ENCODE results near the gene GCGR.

GCGR gene

GRCh38 chr17:81804559-81805399 is 829 bp downstream of the GCGR start:
- no peak overlapping the region for H3K27ac ChIP-seq
- TF ChIP-seq ZFX (IDR thresholded peaks at IDR 0.05), result no peak
- TF ChIP-seq, protein P1, sequence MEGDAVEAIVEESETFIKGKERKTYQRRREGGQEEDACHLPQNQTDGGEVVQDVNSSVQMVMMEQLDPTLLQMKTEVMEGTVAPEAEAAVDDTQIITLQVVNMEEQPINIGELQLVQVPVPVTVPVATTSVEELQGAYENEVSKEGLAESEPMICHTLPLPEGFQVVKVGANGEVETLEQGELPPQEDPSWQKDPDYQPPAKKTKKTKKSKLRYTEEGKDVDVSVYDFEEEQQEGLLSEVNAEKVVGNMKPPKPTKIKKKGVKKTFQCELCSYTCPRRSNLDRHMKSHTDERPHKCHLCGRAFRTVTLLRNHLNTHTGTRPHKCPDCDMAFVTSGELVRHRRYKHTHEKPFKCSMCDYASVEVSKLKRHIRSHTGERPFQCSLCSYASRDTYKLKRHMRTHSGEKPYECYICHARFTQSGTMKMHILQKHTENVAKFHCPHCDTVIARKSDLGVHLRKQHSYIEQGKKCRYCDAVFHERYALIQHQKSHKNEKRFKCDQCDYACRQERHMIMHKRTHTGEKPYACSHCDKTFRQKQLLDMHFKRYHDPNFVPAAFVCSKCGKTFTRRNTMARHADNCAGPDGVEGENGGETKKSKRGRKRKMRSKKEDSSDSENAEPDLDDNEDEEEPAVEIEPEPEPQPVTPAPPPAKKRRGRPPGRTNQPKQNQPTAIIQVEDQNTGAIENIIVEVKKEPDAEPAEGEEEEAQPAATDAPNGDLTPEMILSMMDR (conservative IDR thresholded peaks at IDR 0.05), result no peak

DNA sequence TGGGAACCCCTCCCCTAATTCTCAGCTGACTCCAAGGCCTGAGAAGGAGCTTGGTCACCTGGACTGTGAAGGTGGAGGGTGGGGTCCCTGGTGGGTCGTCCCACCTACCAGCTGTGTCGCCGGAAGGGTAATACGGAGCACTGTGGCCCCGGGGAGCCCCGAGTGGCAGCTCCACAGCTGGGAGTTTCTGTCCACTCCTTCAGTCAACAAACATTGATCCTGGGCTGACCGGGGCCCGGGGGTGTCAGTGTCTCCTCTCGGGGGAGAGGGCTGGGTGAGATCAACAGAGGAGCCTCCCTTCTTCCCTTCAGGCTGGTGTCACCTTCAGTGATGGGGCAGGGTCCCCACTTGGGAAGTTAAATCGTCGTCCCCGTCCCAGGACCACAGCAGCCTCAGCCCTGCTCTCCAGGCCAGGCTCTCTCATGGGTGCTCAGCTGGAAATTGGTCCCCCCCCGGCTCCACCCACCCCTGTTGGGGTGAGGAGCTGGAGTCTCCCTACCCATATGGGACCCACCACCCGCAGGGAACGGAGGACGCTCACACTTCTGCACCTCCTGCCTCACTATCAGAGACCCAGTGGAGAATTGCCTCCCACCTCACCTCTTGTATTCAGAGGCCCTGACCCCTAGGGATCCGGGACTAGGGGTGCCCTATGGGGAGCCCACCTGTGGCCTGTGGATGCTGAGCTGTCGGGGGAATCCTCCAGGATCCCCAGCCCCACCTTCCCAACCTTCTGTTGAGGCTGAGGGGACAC is 1.9 kb downstream of the GCGR start:
- no peak for TF ChIP-seq ZFX (IDR thresholded peaks at IDR 0.05)
- TF ChIP-seq, protein P1 (conservative IDR thresholded peaks at IDR 0.05), result no peak
- no peak overlapping the region for H3K27ac ChIP-seq

DNA sequence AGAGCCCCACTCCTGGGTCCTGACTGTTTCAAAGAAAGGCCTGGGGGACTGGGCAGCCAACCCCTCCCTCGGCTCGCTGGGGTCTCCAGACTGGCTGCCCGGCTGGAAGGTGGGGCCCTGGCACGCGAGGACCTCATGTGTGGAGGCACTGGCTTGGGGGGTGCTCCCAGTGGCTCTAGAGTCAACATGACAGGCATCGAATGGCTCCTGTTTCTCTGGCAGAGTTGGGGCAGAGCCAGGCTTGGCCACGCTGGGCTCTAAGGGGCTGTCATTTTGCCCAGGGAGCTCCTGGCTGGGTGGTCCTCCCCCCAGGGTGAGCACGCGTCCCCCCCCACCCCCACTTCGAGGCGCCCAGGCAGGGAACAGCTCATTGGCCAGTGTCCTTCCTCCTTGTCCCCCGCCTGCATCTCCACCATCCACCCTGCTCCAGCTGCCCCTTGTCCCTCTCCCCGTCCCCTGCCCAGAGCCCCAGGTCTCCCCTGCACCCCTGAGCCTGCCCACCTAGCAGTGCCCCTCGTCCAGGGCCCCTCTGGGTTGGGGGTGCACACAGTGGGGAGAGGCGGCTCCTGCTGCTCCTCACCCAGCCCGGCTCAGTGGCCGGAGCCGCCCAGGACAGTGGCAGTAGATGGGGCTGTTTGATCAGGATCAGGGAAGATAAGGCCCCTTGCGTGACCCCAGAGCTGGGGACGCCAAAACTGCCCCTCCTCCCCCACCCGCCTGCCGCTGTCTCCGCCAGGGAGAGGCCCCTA is 2.7 kb downstream of the GCGR start:
- TF ChIP-seq ZFX (IDR thresholded peaks at IDR 0.05), result no peak
- TF ChIP-seq, protein P1 (conservative IDR thresholded peaks at IDR 0.05), result no peak

DNA sequence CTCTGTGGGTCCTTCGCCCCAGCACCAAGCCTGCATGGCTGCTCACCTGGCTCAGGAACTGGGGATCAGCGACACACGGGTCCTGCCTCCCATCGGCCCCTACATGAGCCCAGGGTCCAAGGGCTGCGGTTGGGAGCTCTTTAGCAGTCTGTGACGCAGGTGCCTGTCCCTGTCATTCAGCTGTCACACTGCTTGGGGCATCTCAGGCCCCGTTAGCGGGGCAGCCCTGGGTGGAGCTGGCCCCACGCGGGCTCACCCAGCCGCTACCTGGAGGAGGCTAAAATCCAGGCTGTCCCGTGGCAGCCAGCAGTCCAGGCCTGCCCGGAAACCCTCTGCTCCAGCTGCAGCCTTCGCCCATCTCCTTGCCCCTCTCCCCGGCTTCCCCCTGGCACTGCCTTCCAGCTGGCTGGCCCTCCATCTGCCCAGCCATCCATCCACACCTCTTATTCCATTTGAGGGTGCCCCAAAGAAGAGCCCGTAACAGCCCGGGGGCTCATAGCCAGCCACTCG is 3.3 kb downstream of the GCGR start:
- TF ChIP-seq, protein P1 (conservative IDR thresholded peaks at IDR 0.05), result no peak
- TF ChIP-seq ZFX (IDR thresholded peaks at IDR 0.05), result no peak
- H3K27ac ChIP-seq, result no peak overlapping the region

More for the DNA sequence above, 2.7 kb downstream of the GCGR start:
- H3K27ac ChIP-seq, result no peak overlapping the region

DNA sequence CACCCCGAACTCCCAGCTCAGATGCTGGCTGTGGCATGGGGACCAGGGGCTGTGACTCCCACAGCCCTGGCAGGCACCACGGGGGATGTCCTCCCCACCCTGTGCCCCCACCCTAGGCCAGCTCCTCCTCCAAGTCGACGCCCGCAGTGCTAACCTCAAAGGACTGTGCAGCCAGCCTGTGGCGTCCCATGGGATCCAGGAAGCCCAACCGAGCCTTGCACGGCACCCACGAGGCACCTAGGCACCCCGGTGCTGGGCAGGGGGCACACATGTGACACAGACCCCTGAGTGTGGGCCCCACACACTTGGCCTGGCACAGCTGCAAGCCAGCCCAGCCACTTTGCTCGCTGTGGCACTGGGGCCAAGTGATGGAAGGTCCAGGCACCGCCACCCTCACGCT is 3.9 kb downstream of the GCGR start:
- H3K27ac ChIP-seq, result no peak overlapping the region
- TF ChIP-seq, protein P1 (conservative IDR thresholded peaks at IDR 0.05), result no peak
- TF ChIP-seq ZFX (IDR thresholded peaks at IDR 0.05), result no peak

DNA sequence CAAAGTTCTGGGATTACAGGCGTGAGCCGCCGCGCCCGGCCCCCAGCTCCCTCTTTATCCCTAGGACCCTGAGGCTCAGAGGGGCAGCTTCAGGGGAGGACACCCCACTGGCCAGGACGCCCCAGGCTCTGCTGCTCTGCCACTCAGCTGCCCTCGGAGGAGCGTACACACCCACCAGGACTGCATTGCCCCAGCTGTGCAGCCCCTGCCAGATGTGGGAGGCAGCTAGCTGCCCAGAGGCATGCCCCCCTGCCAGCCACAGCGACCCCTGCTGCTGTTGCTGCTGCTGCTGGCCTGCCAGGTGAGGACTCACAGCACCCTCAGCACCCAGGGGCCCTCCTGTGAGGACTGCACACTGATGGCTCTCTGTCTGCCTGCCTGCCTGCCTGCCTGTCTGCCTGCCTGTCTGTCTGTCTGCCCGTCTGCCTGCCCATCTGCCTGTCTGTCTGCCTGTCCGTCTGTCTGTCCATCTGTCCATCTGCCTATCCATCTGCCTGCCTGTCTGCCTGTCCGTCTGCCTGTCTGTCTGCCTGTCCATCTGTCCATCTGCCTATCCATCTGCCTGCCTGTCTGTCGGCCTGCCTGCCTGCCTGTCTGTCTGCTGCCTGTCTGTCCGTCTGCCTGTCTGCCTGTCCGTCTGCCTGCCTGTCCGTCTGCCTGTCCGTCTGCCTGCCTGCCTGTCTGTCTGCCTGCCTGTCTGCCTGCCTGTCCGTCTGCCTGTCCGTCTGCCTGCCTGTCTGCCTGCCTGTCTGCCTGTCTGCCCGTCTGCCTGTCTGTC is 5.0 kb downstream of the GCGR start:
- TF ChIP-seq ZFX (IDR thresholded peaks at IDR 0.05), result no peak
- TF ChIP-seq, protein P1 (conservative IDR thresholded peaks at IDR 0.05), result no peak
- no peak overlapping the region for H3K27ac ChIP-seq

All from C4-2B (cell line).